Parathyroid adenoma (tissue), 2 donors: Measurements from ENCODE around the gene CWF19L2.
"Not testable (repeated sequence)": the region's sequence is repeated elsewhere in the genome, so short reads cannot be mapped to it uniquely, and the experiment has no call there.

Experiments used
- H2AFZ ChIP-seq: fragments of 300-600 bp; sonication (generic); one replicate; pipeline ENCODE4 v1.7.0; 2017; ENCODE audit warnings: antibody characterized with exemption, mild to moderate bottlenecking
- H3K27ac ChIP-seq: fragments of 300-600 bp; sonication (generic); one replicate; pipeline ENCODE4 v1.7.0; 2017
- H3K27me3 ChIP-seq: fragments of 300-600 bp; sonication (generic); one replicate; pipeline ENCODE4 v1.7.0; 2017; ENCODE audit warnings: low read length; ENCODE audit not compliant: control insufficient read depth, insufficient read depth
- H3K36me3 ChIP-seq: fragments of 300-600 bp; sonication (generic); one replicate; pipeline ENCODE4 v1.7.0; 2017; ENCODE audit warnings: low read length; ENCODE audit not compliant: control insufficient read depth, insufficient read depth
- H3K4me1 ChIP-seq: fragments of 300-600 bp; sonication (generic); one replicate; pipeline ENCODE4 v1.7.0; 2017; ENCODE audit warnings: control low read depth
- H3K4me2 ChIP-seq: fragments of 300-600 bp; sonication (generic); one replicate; pipeline ENCODE4 v1.7.0; 2017; ENCODE audit warnings: low read length
- H3K4me3 ChIP-seq: fragments of 300-600 bp; sonication (generic); one replicate; pipeline ENCODE4 v1.7.0; 2017; ENCODE audit warnings: low read depth, low read length
- H3K79me2 ChIP-seq: fragments of 300-600 bp; sonication (generic); one replicate; pipeline ENCODE4 v1.7.0; 2017; ENCODE audit warnings: control low read depth
- H3K9ac ChIP-seq: fragments of 300-600 bp; sonication (generic); one replicate; pipeline ENCODE4 v1.7.0; 2017; ENCODE audit warnings: mild to moderate bottlenecking
- H3K9me3 ChIP-seq: fragments of 300-600 bp; sonication (generic); one replicate; pipeline ENCODE4 v1.7.0; 2017; ENCODE audit warnings: low read length; ENCODE audit not compliant: control insufficient read depth
- TF ChIP-seq, protein P1 (sequence below): fragments of 300-600 bp; sonication (generic); IDR thresholded peaks from one replicate; pipeline ENCODE4 v1.7.0; 2017; ENCODE audit warnings: antibody characterized with exemption, mild to moderate bottlenecking
- donor health status: primary hyperparathyroidism.

The CWF19L2 gene

GRCh38 chr11:107457558-107458271, at the start of gene CWF19L2:
CWF19L2 (minus strand) TSS chr11:107457825; CDS start chr11:107457816, 9 bp downstream.
- Histone ChIP-seq H3K27ac (peak within 1 kb of the TSS; percentile 67), H3K9me3 (no peaks in the 10 kb centered on the region), H3K4me1 (peaks cover 4% of the 10 kb centered on the region), H3K27me3 (no peaks in the 10 kb centered on the region), H2AFZ (peak within 1 kb of the TSS; percentile 93), H3K4me3 (peak within 1 kb of the TSS; percentile 61), H3K79me2 (peaks cover 4% of the 10 kb centered on the region), H3K4me2 (peak within 1 kb of the TSS; percentile 74), H3K9ac (peak within 1 kb of the TSS; percentile 37), H3K36me3 (no peaks in the 10 kb centered on the region)
- TF ChIP-seq, protein P1, sequence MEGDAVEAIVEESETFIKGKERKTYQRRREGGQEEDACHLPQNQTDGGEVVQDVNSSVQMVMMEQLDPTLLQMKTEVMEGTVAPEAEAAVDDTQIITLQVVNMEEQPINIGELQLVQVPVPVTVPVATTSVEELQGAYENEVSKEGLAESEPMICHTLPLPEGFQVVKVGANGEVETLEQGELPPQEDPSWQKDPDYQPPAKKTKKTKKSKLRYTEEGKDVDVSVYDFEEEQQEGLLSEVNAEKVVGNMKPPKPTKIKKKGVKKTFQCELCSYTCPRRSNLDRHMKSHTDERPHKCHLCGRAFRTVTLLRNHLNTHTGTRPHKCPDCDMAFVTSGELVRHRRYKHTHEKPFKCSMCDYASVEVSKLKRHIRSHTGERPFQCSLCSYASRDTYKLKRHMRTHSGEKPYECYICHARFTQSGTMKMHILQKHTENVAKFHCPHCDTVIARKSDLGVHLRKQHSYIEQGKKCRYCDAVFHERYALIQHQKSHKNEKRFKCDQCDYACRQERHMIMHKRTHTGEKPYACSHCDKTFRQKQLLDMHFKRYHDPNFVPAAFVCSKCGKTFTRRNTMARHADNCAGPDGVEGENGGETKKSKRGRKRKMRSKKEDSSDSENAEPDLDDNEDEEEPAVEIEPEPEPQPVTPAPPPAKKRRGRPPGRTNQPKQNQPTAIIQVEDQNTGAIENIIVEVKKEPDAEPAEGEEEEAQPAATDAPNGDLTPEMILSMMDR: no peak

- Histone ChIP-seq H3K9ac (no peak overlapping the region), H3K4me3 (no peak overlapping the region), H3K9me3 (no peaks in the 10 kb centered on the region), H2AFZ (no peak overlapping the region), H3K4me2 (no peak overlapping the region), H3K4me1 (no peaks in the 10 kb centered on the region), H3K27ac (no peak overlapping the region), H3K27me3 (no peaks in the 10 kb centered on the region), H3K36me3 (no peaks in the 10 kb centered on the region), H3K79me2 (no peaks in the 10 kb centered on the region)
- TF ChIP-seq, protein P1: no peak
These were observed 48.1 kb upstream of the CWF19L2 start for GRCh38 chr11:107505647-107506225.

DNA sequence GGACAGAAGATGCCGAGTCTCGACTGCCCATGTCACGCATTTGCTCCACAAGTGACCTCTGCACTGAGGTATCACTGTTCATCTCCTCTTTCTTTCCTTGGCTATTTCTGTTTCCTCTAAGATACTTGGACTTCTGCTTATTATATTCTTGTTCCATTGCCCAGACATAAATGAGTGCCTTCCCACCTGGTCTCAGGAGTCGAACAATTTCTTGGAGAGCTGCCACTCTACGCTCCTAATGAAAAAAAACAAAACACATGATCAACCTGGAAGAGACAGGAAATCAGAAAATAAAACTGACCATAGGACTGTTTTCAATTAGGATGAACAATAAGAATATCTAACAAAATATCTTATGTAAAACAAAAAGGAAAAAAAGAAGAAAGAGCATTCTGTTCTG, 47.4 kb upstream of the CWF19L2 start:
- H3K36me3 ChIP-seq: no peaks in the 10 kb centered on the region
- no peaks in the 10 kb centered on the region for H3K27me3 ChIP-seq
- H2AFZ ChIP-seq: no peak overlapping the region
- TF ChIP-seq, protein P1: no peak
- no peak overlapping the region for H3K4me2 ChIP-seq
- H3K4me3 ChIP-seq: no peak overlapping the region
- H3K9ac ChIP-seq: no peak overlapping the region
- H3K79me2 ChIP-seq: no peaks in the 10 kb centered on the region
- H3K27ac ChIP-seq: no peak overlapping the region
- no peaks in the 10 kb centered on the region for H3K9me3 ChIP-seq
- no peaks in the 10 kb centered on the region for H3K4me1 ChIP-seq

- H3K4me2 ChIP-seq: no peak overlapping the region
- no peak overlapping the region for H3K9ac ChIP-seq
- H3K9me3 ChIP-seq: no peaks in the 10 kb centered on the region
- no peaks in the 10 kb centered on the region for H3K79me2 ChIP-seq
- no peak overlapping the region for H3K4me3 ChIP-seq
- H3K36me3 ChIP-seq: no peaks in the 10 kb centered on the region
- H3K27me3 ChIP-seq: no peaks in the 10 kb centered on the region
- H3K27ac ChIP-seq: no peak overlapping the region
- no peaks in the 10 kb centered on the region for H3K4me1 ChIP-seq
- TF ChIP-seq, protein P1: no peak
- H2AFZ ChIP-seq: no peak overlapping the region
These were observed 44.1 kb upstream of the CWF19L2 start for GRCh38 chr11:107501713-107502112.

DNA sequence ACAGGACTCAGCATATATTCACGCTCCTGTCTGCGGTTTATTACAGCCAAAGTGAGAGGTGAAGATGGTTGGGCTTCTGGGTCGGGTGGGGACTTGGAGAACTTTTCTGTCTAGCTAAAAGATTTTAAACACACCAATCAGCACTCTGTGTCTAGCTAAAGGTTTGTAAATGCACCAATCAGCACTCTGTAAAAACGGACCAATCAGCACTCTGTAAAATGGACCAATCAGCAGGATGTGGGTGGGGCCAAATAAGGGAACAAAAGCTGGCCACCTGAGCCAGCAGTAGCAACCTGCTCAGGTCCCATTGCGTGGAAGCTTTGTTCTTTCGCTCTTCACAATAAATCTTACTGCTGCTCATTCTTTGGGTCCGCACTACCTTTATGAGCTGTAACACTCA, 39.7 kb upstream of the CWF19L2 start:
- H3K4me1 ChIP-seq, H3K4me3 ChIP-seq, H3K36me3 ChIP-seq, H3K9me3 ChIP-seq, H3K4me2 ChIP-seq, H3K27me3 ChIP-seq, H2AFZ ChIP-seq, H3K9ac ChIP-seq, H3K27ac ChIP-seq, H3K79me2 ChIP-seq: not testable (repeated sequence)
